A549 (cell line): ENCODE measurements around the gene GDF7.

Experiments used
- CBX2 ChIP-seq: fragments of 200-600 bp; sonication (generic); IDR thresholded peaks from 2 replicates; pipeline ENCODE4 v1.6.1; 2016; ENCODE audit warnings: low read depth, mild to moderate bottlenecking, borderline replicate concordance
- CTCF ChIP-seq: fragments of >200 bp; sonication (Bioruptor Twin); formaldehyde crosslinking; IDR thresholded peaks from 3 replicates; pipeline ENCODE4 v1.5.1; 2016
- MAFK ChIP-seq: fragments of 450-650 bp; IDR thresholded peaks from 2 replicates; pipeline ENCODE4 v1.6.1; 2014; ENCODE audit not compliant: partially characterized antibody
- MAX ChIP-seq: IDR thresholded peaks from 2 replicates; pipeline ENCODE4 v1.6.1; 2012
- MYC ChIP-seq: IDR thresholded peaks from 2 replicates; pipeline ENCODE4 v1.6.1; 2012; ENCODE audit warnings: mild to moderate bottlenecking, inconsistent platforms, low read length, improper control_type of control experiment, borderline replicate concordance
- RAD21 ChIP-seq, 2 experiments: fragments of >200 bp in 1 of 2; sonication (Bioruptor Twin) in 1 of 2; formaldehyde crosslinking in 1 of 2; IDR thresholded peaks in 1 of 2; conservative IDR thresholded peaks in 1 of 2; 2 replicates in 1 of 2; 3 replicates in 1 of 2; pipeline ENCODE4 v1.6.1; 2012 to 2018; ENCODE audit warnings: inconsistent platforms in 1 of 2

- no peak for TF ChIP-seq CTCF
- no peak for TF ChIP-seq CBX2
- no peak for TF ChIP-seq MAX
- TF ChIP-seq MYC, result no peak
- TF ChIP-seq RAD21 (conservative IDR thresholded peaks at IDR 0.05 in 1 of 2, IDR thresholded peaks at IDR 0.05 in 1 of 2), result no peak
- no peak for TF ChIP-seq MAFK
Measured at GRCh38 chr2:20648831-20649230, 18.1 kb upstream of the GDF7 start.
